ENCODE measurements around the gene GDF15.

GRCh38 chr19:18428173-18428786 is 42.3 kb downstream of the GDF15 start:
- TF ChIP-seq SP1 (IDR thresholded peaks at IDR 0.05) (no peak), ZBTB33 (IDR thresholded peaks at IDR 0.05) (no peak), NR2F2 (IDR thresholded peaks at IDR 0.05) (no peak)
